ENCODE results near the gene KSR1.

DNA sequence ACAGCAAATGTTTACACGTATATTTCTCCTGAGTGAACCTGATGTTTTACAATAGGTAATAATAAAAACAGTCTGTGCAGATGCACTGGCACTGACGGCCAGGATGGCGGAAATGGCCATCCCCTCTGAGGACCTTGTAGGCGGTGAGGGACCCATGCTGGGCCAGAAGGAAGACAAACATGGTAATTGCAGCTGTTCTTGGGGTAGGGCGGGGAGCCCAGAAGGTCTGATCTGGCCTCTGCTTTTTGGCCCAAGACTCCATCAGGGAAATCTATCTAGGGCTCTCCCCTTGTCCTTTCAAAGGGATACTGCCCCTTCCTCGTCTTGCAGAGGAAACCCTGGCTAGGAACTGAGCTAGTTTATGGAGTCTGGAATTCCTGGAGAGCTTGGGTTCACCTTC is 167.4 kb downstream of the KSR1 start:
- TF ChIP-seq, protein P1, sequence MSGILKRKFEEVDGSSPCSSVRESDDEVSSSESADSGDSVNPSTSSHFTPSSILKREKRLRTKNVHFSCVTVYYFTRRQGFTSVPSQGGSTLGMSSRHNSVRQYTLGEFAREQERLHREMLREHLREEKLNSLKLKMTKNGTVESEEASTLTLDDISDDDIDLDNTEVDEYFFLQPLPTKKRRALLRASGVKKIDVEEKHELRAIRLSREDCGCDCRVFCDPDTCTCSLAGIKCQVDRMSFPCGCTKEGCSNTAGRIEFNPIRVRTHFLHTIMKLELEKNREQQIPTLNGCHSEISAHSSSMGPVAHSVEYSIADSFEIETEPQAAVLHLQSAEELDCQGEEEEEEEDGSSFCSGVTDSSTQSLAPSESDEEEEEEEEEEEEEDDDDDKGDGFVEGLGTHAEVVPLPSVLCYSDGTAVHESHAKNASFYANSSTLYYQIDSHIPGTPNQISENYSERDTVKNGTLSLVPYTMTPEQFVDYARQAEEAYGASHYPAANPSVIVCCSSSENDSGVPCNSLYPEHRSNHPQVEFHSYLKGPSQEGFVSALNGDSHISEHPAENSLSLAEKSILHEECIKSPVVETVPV (CRISPR knock-in tag; IDR thresholded peaks at IDR 0.05) = no peak
- TF ChIP-seq TCF4 (CRISPR knock-in tag; IDR thresholded peaks at IDR 0.05; ENCODE audit: borderline replicate concordance) (no peak), TSHZ2 (CRISPR knock-in tag; IDR thresholded peaks at IDR 0.05) (no peak), ZC3H10 (CRISPR knock-in tag; IDR thresholded peaks at IDR 0.05) (no peak), OSR1 (CRISPR knock-in tag; IDR thresholded peaks at IDR 0.05) (no peak), ZNF565 (CRISPR knock-in tag; conservative IDR thresholded peaks at IDR 0.05; ENCODE audit: low read depth) (no peak), ZFP30 (CRISPR knock-in tag; IDR thresholded peaks at IDR 0.05) (no peak), PATZ1 (CRISPR knock-in tag; IDR thresholded peaks at IDR 0.05; ENCODE audit: borderline replicate concordance) (no peak), PPARA (CRISPR knock-in tag; IDR thresholded peaks at IDR 0.05; ENCODE audit: borderline replicate concordance) (no peak), ARNTL (CRISPR knock-in tag; IDR thresholded peaks at IDR 0.05; ENCODE audit: borderline replicate concordance, low read depth) (no peak), POU6F1 (CRISPR knock-in tag; IDR thresholded peaks at IDR 0.05; ENCODE audit: borderline replicate concordance, low read depth) (no peak), ZFP3 (CRISPR knock-in tag; IDR thresholded peaks at IDR 0.05) (no peak), BACH2 (CRISPR knock-in tag; IDR thresholded peaks at IDR 0.05; ENCODE audit: borderline replicate concordance) (no peak)

Measured in SK-N-SH treated with all-trans-retinoic acid at 6 μM for 48 hours (cell line).